HepG2 (cell line): Measurements from ENCODE around the gene PHF19. TPM values are rescaled to one million over a fixed set of nuclear protein-coding genes. Genes with fewer than 3 reads are reported as not detected.

Experiments
- ATAC-seq: fragments of 200-7000 bp; cut with Tn5 transposase; 3 replicates; pipeline ENCODE4 v1.9.1; 2020; ENCODE audit warnings: mild to moderate bottlenecking, moderate library complexity
- BruUV-seq: library from RNA; stranded (reverse); fragments of 400-500 nt; replicated peaks from 2 replicates; lab custom pipeline; 2021; lab: Mats Ljungman, UMichigan
- CTCF ChIA-PET: fragments of 300-600 bp; formaldehyde crosslinking; extraction: SDS; loops from one replicate; lab custom pipeline; 2021; ENCODE audit warnings: low total read pairs, inconsistent platforms, low intra/inter-chr PET ratio; lab: Yijun Ruan, JAX
- POLR2A ChIA-PET: fragments of 350-600 bp; sonication (Branson Sonifier 250); formaldehyde crosslinking; loops from one replicate; lab custom pipeline; 2020; ENCODE audit warnings: antibody characterized with exemption, inconsistent platforms; lab: Yijun Ruan, JAX
- DNase-seq: peaks from one replicate; pipeline ENCODE4 v3.0.0-alpha.2; 2015; ENCODE audit warnings: low spot score
- FAIRE-seq: peaks from 3 replicates; lab custom pipeline; 2011; peaks lifted over from hg19 to GRCh38; lab: Jason Lieb, UNC
- H2AFZ ChIP-seq: one replicate; pipeline ENCODE4 v1.6.1; 2011; ENCODE audit warnings: low read length, inconsistent platforms
- H3K27ac ChIP-seq: fragments of 300-600 bp; 3 replicates; pipeline ENCODE4 v1.8.0; 2011; ENCODE audit warnings: mixed run types, mild to moderate bottlenecking, mixed read lengths, low read length, inconsistent platforms; ENCODE audit not compliant: insufficient read depth; ENCODE audit errors: extremely low read length
- H3K27me3 ChIP-seq, 2 experiments: fragments of 200-600 bp in 1 of 2; 2 replicates in 1 of 2; 3 replicates in 1 of 2; pipeline versions ENCODE4 v1.6.0 to v1.8.0; 2011; ENCODE audit warnings: low read length in 2 of 2, mild to moderate bottlenecking in 2 of 2, moderate library complexity in 2 of 2, inconsistent platforms in 1 of 2; ENCODE audit not compliant: insufficient read depth in 2 of 2, control insufficient read depth in 1 of 2
- H3K36me3 ChIP-seq, 2 experiments: fragments of 200-600 bp in 1 of 2; replicated peaks in 1 of 2; 2 replicates in 1 of 2; 3 replicates in 1 of 2; pipeline versions ENCODE4 v1.5.1 to v1.8.0; 2011; ENCODE audit warnings: low read length in 2 of 2, inconsistent platforms in 1 of 2; ENCODE audit not compliant: insufficient read depth in 2 of 2, control insufficient read depth in 1 of 2
- H3K4me1 ChIP-seq: 2 replicates; pipeline ENCODE4 v1.5.1; 2012; ENCODE audit warnings: low read length, inconsistent platforms; ENCODE audit not compliant: insufficient read depth
- H3K4me2 ChIP-seq: 2 replicates; pipeline ENCODE4 v1.6.0; 2011; ENCODE audit warnings: low read depth, low read length, inconsistent platforms
- H3K4me3 ChIP-seq, 3 experiments: fragments of 200-600 bp in 1 of 3; sonication (generic), shearing (Covaris generic) in 1 of 3; replicated peaks in 1 of 3; 2 replicates each; pipeline ENCODE4 v1.5.1; 2011 to 2016; ENCODE audit warnings: low read length in 3 of 3, inconsistent platforms in 2 of 3, low read depth in 2 of 3, mild to moderate bottlenecking in 2 of 3, control low read depth in 1 of 3, mixed read lengths in 1 of 3; ENCODE audit not compliant: insufficient read depth in 1 of 3
- H3K79me2 ChIP-seq: one replicate; pipeline ENCODE4 v1.6.1; 2011; ENCODE audit warnings: low read length, inconsistent platforms; ENCODE audit not compliant: insufficient read depth
- H3K9ac ChIP-seq: 2 replicates; pipeline ENCODE4 v1.6.0; 2011; ENCODE audit warnings: mild to moderate bottlenecking, low read depth, low read length, inconsistent platforms; ENCODE audit not compliant: insufficient read depth
- H3K9me3 ChIP-seq: 2 replicates; pipeline ENCODE4 v1.5.1; 2012; ENCODE audit warnings: mild to moderate bottlenecking, low read length
- H4K20me1 ChIP-seq: 2 replicates; pipeline ENCODE4 v1.6.0; 2011; ENCODE audit warnings: inconsistent platforms, mild to moderate bottlenecking, low read length, moderate library complexity; ENCODE audit not compliant: insufficient read depth
- AGO2 ChIP-seq: fragments of 200-400 bp; formaldehyde crosslinking; optimal IDR thresholded peaks from 2 replicates; pipeline ENCODE3; 2017; ENCODE audit warnings: mild to moderate bottlenecking, low read depth, low read length, moderate library complexity
- CREB1 ChIP-seq, 2 experiments: fragments of 450-650 bp in 1 of 2; IDR thresholded peaks; 2 replicates each; pipeline ENCODE4 v1.6.1; 2016 to 2017; ENCODE audit warnings: control low read depth in 1 of 2, mild to moderate bottlenecking in 1 of 2, missing compliant biosample characterization in 1 of 2, missing genetic modification characterization in 1 of 2
- GATA4 ChIP-seq: sonication (generic); IDR thresholded peaks from 2 replicates; pipeline ENCODE4 v1.6.1; 2016; ENCODE audit warnings: antibody characterized with exemption, low read depth, borderline replicate concordance
- GFI1 ChIP-seq: sonication (generic); formaldehyde crosslinking; IDR thresholded peaks from 2 replicates; pipeline ENCODE4 v1.5.0; 2020; ENCODE audit warnings: missing genetic modification reagents, mild to moderate bottlenecking, borderline replicate concordance
- HOXA9 ChIP-seq: sonication (generic); formaldehyde crosslinking; IDR thresholded peaks from 2 replicates; pipeline ENCODE4 v1.8.1; 2022; ENCODE audit warnings: missing genetic modification reagents, mild to moderate bottlenecking, moderate library complexity, borderline replicate concordance
- SNAPC2 ChIP-seq: sonication (generic); formaldehyde crosslinking; IDR thresholded peaks from 2 replicates; pipeline ENCODE4 v1.8.1; 2022; ENCODE audit warnings: mild to moderate bottlenecking, missing genetic modification reagents
- SOX5 ChIP-seq: IDR thresholded peaks from 2 replicates; pipeline ENCODE4 v1.6.1; 2016; ENCODE audit warnings: borderline replicate concordance
- SRY ChIP-seq: sonication (generic); formaldehyde crosslinking; IDR thresholded peaks from 2 replicates; pipeline ENCODE4 v1.8.0; 2022; ENCODE audit warnings: mild to moderate bottlenecking, missing genetic modification reagents
- TRIM22 ChIP-seq: fragments of 450-650 bp; IDR thresholded peaks from 2 replicates; pipeline ENCODE4 v1.6.1; 2017
- ZNF550 ChIP-seq: sonication (generic); formaldehyde crosslinking; IDR thresholded peaks from 2 replicates; pipeline ENCODE4 v1.4.0; 2020; ENCODE audit warnings: mild to moderate bottlenecking, missing genetic modification reagents, borderline replicate concordance
- ZNF691 ChIP-seq: sonication (generic); formaldehyde crosslinking; IDR thresholded peaks from 2 replicates; pipeline ENCODE4 v1.4.0; 2020; ENCODE audit warnings: missing genetic modification reagents, low read depth, mild to moderate bottlenecking, borderline replicate concordance
- WGBS: methylation state at CpG from one replicate; pipeline ENCODE4 v1.1.6; 2017; ENCODE audit warnings: low lambda C conversion rate; 5-methylcytosine and 5-hydroxymethylcytosine counted together
- in situ Hi-C: cut with HindIII; loops from 2 replicates; pipeline ENCODE4 v1.10.0; 2017; ENCODE audit warnings: low pct_unique_long_range_greater_than_20kb; ENCODE audit not compliant: extremely low pct_ligation_motif_present
- intact Hi-C: fragments of 100-400 bp; cut with micrococcal nuclease; formaldehyde crosslinking; loops from one replicate; pipeline ENCODE4 v1.10.0; 2022; ENCODE audit not compliant: unreplicated experiment
- polyA plus RNA-seq, 8 experiments: library from polyadenylated mRNA; depleted of rRNA in 3 of 8; stranded (reverse) in 7 of 8; unstranded in 1 of 8; fragments of >200 nt; fragmentation: Illumina TruSeq in 4 of 8; extraction: Trizol in 4 of 8; gene quantifications; 2 replicates each; pipeline versions ENCODE4 v1.2.1 to v1.2.3, GENCODE V29; 2011 to 2016; ENCODE audit warnings: low read depth in 4 of 8, missing spikeins in 1 of 8, mixed read lengths in 1 of 8; ENCODE audit not compliant: insufficient read depth in 1 of 8
- total RNA-seq, 5 experiments: library from RNA; depleted of rRNA; stranded (reverse); fragments of >200 nt; fragmentation: Illumina TruSeq; extraction: Trizol; gene quantifications; 2 replicates each; pipeline ENCODE4 v1.2.3, GENCODE V29; 2016; ENCODE audit warnings: low read depth in 1 of 5

Gene PHF19
- total and polyA plus RNA-seq, 2 of the 13 experiments (the other 11 are each of a cell fraction or from before 2014, with no cell fraction given), result 29.7 to 41.3 TPM

GRCh38 chr9:120870206-120870605 is 6.8 kb downstream of the PHF19 start (continued):
- TF ChIP-seq TRIM22, result no peak
- no peak for TF ChIP-seq GATA4
- TF ChIP-seq SOX5, result no peak
- no peak for TF ChIP-seq GFI1
- TF ChIP-seq ZNF691 (CRISPR knock-in tag), result no peak
- TF ChIP-seq CREB1 (IDR thresholded peaks at IDR 0.05), result no peak
- no peak for TF ChIP-seq CREB1 (CRISPR knock-in tag; IDR thresholded peaks at IDR 0.05)
- TF ChIP-seq HOXA9 (CRISPR knock-in tag), result no peak
- no peak for TF ChIP-seq ZNF550 (CRISPR knock-in tag)
- no peak for TF ChIP-seq SRY (CRISPR knock-in tag)

- 98% methylated on average over 8 of the region's 10 CpGs for WGBS
- no peaks in the 10 kb centered on the region for H3K27me3 ChIP-seq
- ChIA-PET POLR2A (no interaction called here), CTCF (no interaction called here)
- intact Hi-C loops, result no loop called here
- no peak overlapping the region for H3K9ac ChIP-seq
- H2AFZ ChIP-seq, result no peak overlapping the region
- H3K4me1 ChIP-seq, result peaks cover 14% of the 10 kb centered on the region
- H3K79me2 ChIP-seq, result peaks cover 1% of the 10 kb centered on the region
- no peak for DNase-seq
- H4K20me1 ChIP-seq, result no peaks in the 10 kb centered on the region
- no peaks in the 10 kb centered on the region for H3K9me3 ChIP-seq
- no peak overlapping the region for H3K4me3 ChIP-seq
- in situ Hi-C loops, result no loop called here
- BruUV-seq, result no TSS peak
- no peak for ATAC-seq
- H3K27ac ChIP-seq, result no peak overlapping the region
- FAIRE-seq, result no peak
- H3K4me2 ChIP-seq, result no peak overlapping the region
- peaks cover 25 to 67% of the 10 kb centered on the region in 2 experiments; a peak in 4 of 5 replicates for H3K36me3 ChIP-seq
- TF ChIP-seq SNAPC2, result no peak
- TF ChIP-seq AGO2, result peak; percentile 39
Observed at GRCh38 chr9:120869726-120870125, 7.3 kb downstream of the PHF19 start.
